Type B pancreatic cell (in vitro differentiated cells): Measurements from ENCODE around the gene RELL2. TPM values are rescaled to one million over a fixed set of nuclear protein-coding genes. Genes with fewer than 3 reads are reported as not detected.

Source experiments
- DNase-seq: peaks from one replicate; pipeline ENCODE4 v3.0.0; 2021; ENCODE audit warnings: mixed read lengths; ENCODE audit not compliant: unreplicated experiment; ENCODE audit errors: extremely low spot score
- H3K27ac Mint-ChIP-seq: 2 replicates; pipeline ENCODE4 v1.8.0; 2021; ENCODE audit warnings: mild to moderate bottlenecking, mixed read lengths
- H3K27me3 Mint-ChIP-seq: 2 replicates; pipeline ENCODE4 v1.8.0; 2021; ENCODE audit warnings: mixed read lengths
- H3K36me3 Mint-ChIP-seq: 2 replicates; pipeline ENCODE4 v1.8.0; 2021; ENCODE audit warnings: mixed read lengths
- H3K4me1 Mint-ChIP-seq: one replicate; pipeline ENCODE4 v1.8.0; 2021; ENCODE audit warnings: mixed read lengths; ENCODE audit not compliant: unreplicated experiment
- H3K4me3 Mint-ChIP-seq: 2 replicates; pipeline ENCODE4 v1.8.0; 2021; ENCODE audit warnings: mild to moderate bottlenecking, mixed read lengths
- H3K9me3 Mint-ChIP-seq: 2 replicates; pipeline ENCODE4 v1.8.0; 2021; ENCODE audit warnings: mixed read lengths
- CTCF ChIP-seq: fragments of 200-600 bp; sonication (generic); conservative IDR thresholded peaks from 2 replicates; pipeline ENCODE4 v1.5.0; 2021; ENCODE audit warnings: antibody characterized with exemption, mild to moderate bottlenecking
- total RNA-seq: library from RNA; stranded (reverse); gene quantifications from 2 replicates; pipeline ENCODE4 v1.2.1, GENCODE V29; 2021; ENCODE audit warnings: low replicate concordance

The RELL2 gene
- total RNA-seq, 1 donor from 2014 or later = 8.1 TPM

- peaks cover under 1% of the 10 kb centered on the region for H3K4me1 Mint-ChIP-seq
- no peaks in the 10 kb centered on the region for H3K27me3 Mint-ChIP-seq
- no peak for DNase-seq
- H3K27ac Mint-ChIP-seq = no peak overlapping the region
- no peaks in the 10 kb centered on the region for H3K9me3 Mint-ChIP-seq
- TF ChIP-seq CTCF = no peak
- H3K36me3 Mint-ChIP-seq = peaks cover 7% of the 10 kb centered on the region
- H3K4me3 Mint-ChIP-seq = no peak overlapping the region
Observed at GRCh38 chr5:141646026-141646425, 9.2 kb downstream of the RELL2 start.

- no peak for TF ChIP-seq CTCF
- Mint-ChIP-seq H3K27ac (no peak overlapping the region), H3K36me3 (peaks cover 7% of the 10 kb centered on the region)
Observed at GRCh38 chr5:141647242-141647641, 10.4 kb downstream of the RELL2 start.

GRCh38 chr5:141647851-141648250 is 11.1 kb downstream of the RELL2 start:
- no peak overlapping the region for H3K4me3 Mint-ChIP-seq
- H3K36me3 Mint-ChIP-seq = peaks cover 7% of the 10 kb centered on the region
- DNase-seq = no peak
- no peaks in the 10 kb centered on the region for H3K9me3 Mint-ChIP-seq
- H3K27ac Mint-ChIP-seq = no peak overlapping the region
- no peaks in the 10 kb centered on the region for H3K27me3 Mint-ChIP-seq
- H3K4me1 Mint-ChIP-seq = peaks cover 4% of the 10 kb centered on the region
- no peak for TF ChIP-seq CTCF

More at GRCh38 chr5:141647242-141647641, 10.4 kb downstream of the RELL2 start:
- Mint-ChIP-seq H3K9me3 (no peaks in the 10 kb centered on the region), H3K4me3 (no peak overlapping the region), H3K27me3 (no peaks in the 10 kb centered on the region), H3K4me1 (peaks cover 4% of the 10 kb centered on the region)
- DNase-seq = no peak

- Mint-ChIP-seq H3K4me3 (no peak overlapping the region), H3K27ac (no peak overlapping the region)
- no peak for DNase-seq
Observed at GRCh38 chr5:141649056-141649688, 12.4 kb downstream of the RELL2 start.

GRCh38 chr5:141649972-141650371 is 13.2 kb downstream of the RELL2 start:
- no peak for TF ChIP-seq CTCF
- H3K27ac Mint-ChIP-seq = no peak overlapping the region
- peak overlapping the region; percentile 99 for H3K4me3 Mint-ChIP-seq
- H3K4me1 Mint-ChIP-seq = peaks cover 4% of the 10 kb centered on the region
- peaks cover 7% of the 10 kb centered on the region for H3K36me3 Mint-ChIP-seq
- no peaks in the 10 kb centered on the region for H3K9me3 Mint-ChIP-seq
- no peaks in the 10 kb centered on the region for H3K27me3 Mint-ChIP-seq
- no peak for DNase-seq

More at GRCh38 chr5:141649056-141649688, 12.4 kb downstream of the RELL2 start:
- Mint-ChIP-seq H3K4me1 (peaks cover 4% of the 10 kb centered on the region), H3K36me3 (peaks cover 7% of the 10 kb centered on the region), H3K9me3 (no peaks in the 10 kb centered on the region), H3K27me3 (no peaks in the 10 kb centered on the region)
- no peak for TF ChIP-seq CTCF
